HG03175 (cell line): ENCODE results near the gene RXFP3.
"Not testable (repeated sequence)": the region's sequence is repeated elsewhere in the genome, so short reads cannot be mapped to it uniquely, and the experiment has no call there.

ENCODE experiments used
- ATAC-seq: cut with Tn5 transposase; IDR thresholded peaks from one replicate; pipeline ENCODE4 v1.9.1; 2021; ENCODE audit warnings: mild to moderate bottlenecking, moderate library complexity; ENCODE audit not compliant: unreplicated experiment

Gene RXFP3

DNA sequence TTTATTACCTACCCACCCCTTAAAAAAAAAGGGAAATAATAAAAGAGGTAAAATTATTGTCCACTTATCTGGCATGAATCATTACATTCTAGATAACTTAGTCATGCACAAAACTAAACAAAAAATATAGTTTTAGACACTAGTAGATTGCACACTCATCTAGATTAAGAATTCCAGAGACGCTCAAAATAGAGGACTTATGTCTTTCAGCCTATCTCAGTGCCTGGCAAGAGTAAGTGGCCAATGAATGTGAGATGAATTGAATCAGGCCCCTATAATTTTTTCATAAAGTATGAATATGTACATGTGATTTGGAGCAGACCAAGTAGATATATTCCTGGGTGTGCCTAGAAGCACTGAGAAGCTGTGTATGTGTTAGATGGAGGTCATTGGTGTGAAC is 2.0 kb upstream of the RXFP3 start:
- peak; percentile 23 for ATAC-seq

DNA sequence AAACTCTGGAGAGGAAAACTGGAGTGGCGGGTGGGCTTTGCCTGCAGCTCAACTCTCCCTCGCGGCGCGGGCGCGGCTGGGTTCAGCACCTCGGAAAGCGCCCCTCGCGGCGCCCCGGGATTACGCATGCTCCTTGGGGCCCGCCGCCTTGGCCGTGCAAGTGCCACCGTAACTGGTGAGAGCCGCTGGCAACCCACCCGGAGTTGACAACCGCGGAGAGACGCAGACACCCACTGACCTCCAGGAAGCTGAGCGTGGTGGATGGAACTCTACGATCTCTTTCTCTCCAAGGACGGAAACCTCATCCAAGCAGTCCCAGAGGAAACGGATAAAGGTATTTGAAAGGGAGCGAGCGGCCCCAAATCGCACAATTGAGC is 194 bp upstream of the RXFP3 start:
- ATAC-seq: peak; percentile 52

DNA sequence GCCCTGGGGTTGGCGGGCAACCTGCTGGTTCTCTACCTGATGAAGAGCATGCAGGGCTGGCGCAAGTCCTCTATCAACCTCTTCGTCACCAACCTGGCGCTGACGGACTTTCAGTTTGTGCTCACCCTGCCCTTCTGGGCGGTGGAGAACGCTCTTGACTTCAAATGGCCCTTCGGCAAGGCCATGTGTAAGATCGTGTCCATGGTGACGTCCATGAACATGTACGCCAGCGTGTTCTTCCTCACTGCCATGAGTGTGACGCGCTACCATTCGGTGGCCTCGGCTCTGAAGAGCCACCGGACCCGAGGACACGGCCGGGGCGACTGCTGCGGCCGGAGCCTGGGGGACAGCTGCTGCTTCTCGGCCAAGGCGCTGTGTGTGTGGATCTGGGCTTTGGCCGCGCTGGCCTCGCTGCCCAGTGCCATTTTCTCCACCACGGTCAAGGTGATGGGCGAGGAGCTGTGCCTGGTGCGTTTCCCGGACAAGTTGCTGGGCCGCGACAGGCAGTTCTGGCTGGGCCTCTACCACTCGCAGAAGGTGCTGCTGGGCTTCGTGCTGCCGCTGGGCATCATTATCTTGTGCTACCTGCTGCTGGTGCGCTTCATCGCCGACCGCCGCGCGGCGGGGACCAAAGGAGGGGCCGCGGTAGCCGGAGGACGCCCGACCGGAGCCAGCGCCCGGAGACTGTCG is 976 bp downstream of the RXFP3 start:
- ATAC-seq: no peak

DNA sequence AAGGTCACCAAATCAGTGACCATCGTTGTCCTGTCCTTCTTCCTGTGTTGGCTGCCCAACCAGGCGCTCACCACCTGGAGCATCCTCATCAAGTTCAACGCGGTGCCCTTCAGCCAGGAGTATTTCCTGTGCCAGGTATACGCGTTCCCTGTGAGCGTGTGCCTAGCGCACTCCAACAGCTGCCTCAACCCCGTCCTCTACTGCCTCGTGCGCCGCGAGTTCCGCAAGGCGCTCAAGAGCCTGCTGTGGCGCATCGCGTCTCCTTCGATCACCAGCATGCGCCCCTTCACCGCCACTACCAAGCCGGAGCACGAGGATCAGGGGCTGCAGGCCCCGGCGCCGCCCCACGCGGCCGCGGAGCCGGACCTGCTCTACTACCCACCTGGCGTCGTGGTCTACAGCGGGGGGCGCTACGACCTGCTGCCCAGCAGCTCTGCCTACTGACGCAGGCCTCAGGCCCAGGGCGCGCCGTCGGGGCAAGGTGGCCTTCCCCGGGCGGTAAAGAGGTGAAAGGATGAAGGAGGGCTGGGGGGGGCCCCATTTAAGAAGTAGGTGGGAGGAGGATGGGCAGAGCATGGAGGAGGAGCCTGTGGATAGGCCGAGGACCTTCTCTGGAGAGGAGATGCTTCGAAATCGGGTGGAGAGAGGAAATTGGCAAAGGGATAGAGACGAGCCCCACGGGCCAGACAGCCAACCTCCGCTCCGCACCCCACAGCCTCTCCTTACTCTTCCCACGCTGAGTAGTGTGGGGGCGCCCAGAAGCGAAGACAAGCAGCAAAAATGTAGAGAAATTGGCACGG is 1.7 kb downstream of the RXFP3 start:
- no peak for ATAC-seq

DNA sequence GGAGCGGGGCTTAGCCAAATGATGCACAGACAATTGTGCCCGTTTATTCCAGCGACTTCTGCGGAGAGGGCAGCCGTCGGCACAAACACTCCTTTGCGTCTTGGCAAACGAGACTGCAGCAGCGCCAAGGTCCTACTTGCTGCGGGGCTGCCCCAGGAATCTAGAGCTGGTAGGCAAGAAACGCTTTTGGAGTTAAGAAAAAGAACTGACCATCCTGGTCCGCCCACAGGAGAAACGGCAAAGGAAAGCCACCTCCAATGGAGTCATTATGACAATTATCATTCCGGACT is 2.3 kb downstream of the RXFP3 start:
- ATAC-seq: no peak

DNA sequence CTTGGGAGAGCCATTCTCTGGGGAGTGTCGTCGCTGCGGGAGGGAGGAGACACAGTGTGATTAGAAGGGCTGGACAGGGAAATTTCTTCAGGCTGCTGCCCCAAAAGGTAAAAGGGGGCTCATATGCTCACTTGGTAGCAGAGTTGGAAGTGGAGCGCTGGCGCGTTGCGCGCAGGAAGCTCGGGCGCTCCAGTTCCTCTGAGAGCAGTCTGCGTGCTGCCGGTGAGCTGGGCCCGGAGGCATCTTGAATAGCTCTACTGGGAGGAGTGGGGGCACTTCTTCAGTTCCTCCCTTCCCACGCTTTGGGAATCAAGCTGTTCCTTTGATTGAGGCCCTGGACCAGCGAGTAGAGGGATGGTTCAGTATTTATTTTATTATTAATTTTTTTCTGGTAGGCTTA is 2.7 kb downstream of the RXFP3 start:
- no peak for ATAC-seq

DNA sequence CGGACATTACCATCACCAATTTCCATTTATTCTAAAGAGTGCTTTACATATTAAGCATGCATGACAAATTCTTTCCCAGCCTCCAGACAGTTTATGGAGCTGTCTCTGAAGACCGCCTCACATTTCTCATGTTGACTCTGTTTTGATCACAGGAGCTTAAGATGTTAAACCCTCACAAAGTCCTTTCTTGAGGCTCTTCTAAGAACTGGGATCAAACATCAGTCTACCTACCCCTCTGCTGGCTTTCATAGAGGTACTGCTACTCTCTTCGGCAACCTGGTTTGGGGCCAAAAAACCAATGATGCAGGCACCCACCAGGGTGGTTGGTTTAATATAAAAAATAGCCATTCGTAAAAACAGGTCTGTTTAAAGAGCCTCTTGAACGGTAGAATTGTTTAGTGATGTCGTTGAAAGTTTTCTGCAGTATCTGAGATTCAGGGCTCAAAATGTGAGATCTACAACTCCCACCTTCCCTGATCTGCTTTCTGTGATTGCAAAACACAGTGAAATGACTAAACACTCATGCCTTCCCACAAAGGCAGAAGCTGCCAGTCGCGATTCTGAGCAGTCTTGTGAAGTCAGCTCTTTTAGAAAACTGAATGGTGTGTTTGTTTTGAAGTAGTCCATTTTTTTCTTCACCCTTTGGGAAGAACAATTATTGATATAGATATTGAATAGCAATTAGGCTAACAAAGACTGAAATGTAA is 3.5 kb downstream of the RXFP3 start:
- no peak for ATAC-seq

DNA sequence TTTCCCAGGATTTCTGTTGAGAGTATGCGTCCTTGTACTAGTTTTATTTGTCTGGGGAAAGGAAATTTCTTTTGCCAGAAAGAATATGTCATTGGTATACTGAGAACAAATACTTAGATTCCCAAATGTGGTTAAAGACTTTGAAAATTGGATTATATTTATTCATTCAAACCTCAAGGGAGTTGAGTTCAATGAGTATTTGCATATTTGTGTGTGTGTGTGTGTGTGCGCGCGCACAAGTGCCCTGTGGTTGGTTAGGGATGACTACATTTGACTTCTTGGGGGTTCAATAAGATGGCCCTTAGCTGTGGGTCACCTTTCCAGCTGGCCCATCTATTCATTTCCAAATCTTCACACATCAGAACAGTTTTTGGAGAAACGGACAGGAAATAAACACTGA is 4.9 kb downstream of the RXFP3 start:
- ATAC-seq: no peak

DNA sequence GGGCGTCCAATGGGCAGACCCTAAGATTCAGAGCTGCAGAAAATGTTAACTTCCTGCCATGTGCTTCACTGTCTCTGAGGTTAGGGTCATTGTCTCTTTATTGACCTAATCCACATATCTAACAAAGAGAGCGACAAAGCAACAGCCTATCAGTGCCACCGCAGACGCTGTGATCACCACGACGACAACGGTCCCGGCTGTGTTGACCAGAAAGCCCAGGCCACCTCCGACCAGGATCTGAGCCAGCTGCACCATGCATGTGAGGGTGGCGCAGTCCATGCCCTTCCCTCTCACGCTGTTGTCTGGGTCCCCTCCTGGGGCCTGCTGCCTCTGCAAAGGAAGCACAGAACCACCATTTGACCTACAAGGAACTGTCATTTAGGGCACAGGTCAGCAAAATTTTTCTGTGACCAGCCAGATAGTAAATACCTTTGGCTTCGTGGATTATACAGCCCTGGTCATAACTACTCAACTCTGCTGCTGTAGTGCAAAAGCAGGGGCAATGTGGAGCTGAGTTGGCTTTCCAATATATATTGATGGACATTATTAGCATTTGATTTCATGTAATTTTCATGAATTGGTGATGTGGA is 8.5 kb downstream of the RXFP3 start:
- no peak for ATAC-seq

DNA sequence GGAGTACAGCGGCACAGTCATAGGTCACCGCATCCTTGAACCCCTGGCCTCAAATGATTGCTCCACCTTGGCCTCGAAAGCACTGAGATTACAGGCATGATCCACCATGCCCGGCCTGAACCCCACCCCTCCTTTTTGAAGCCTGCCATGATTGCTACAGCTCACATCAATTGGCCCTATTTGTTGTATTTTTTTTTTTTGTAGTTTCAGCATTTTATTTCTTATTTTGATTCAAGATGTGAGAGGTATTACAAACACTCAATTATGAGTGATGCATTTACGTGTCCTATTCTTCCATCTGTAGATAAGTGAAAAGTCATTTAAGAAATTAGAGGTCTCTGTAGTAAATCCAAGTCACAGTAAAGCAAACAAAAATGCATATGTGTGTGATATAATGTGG is 16.0 kb downstream of the RXFP3 start:
- ATAC-seq: not testable (repeated sequence)

DNA sequence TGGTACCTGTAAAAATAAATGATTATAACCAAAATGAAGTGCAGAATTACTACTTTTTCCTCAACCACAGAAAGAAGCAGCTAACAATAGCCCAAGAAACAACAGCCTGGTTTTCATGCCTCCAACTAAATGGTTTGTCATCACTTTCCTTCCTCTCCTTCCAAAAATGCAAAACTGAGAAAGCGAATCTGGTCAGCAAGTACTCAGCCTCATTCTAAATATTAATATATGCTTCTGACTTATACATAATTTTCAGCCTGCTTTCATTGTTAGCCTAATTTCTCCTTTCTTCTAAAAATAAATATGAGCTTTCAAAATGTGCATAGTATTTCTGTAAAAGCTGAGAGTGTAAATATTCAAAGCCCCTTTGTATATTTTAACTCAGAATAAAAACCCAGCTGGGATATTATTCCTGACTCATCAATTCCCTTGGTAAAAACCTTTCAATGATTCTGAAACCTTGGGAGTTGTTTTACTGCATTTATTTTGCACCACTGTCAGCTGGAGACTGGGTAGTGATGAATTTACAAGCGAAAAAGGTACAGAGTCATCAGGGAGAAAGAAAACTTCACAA is 21.5 kb downstream of the RXFP3 start:
- no peak for ATAC-seq

DNA sequence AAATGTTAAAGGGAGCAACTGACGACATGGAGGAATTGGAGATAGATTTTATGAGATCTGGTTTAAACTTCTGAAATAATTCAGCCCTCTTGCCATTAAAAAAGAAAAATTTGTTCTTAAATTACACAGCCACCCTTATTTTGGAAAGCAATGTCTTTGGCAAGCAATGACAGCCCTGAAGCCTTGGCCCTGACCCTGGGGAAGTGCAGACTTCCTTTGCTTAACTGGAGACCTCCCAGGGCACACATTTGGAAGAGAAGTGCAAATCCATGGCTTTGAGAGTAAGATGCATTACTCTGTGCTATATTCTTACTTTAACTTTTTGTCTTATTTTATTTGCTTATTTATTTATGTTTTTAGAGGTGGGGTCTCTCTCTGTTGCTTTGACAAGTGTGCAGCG is 22.0 kb downstream of the RXFP3 start:
- no peak for ATAC-seq

DNA sequence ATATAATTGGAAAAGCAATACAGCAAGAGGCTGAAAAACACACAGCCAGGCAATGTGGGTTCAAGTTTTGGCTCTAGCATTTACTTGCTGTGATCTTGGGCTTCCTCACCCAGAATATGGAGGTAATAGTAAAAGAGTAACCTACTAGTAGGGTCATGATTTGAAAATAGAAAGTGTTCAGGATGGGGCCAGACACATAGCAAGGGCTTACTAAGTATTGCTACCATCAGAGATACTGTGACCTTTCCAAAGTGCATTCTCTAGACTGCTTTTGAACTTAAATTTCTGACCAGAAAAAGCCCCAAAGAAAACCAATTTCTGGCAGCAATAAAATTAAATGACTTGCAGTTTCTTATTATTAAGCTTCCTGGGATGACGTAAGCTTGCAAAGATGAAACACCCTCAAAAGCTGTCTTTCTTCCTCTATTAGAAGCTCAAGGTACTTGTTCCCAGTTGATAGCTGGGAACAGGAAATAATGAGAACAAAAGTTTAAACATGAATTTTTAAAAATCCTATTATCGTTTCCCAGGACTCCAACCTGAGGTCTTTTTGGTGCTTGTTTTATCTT is 28.0 kb downstream of the RXFP3 start:
- no peak for ATAC-seq

DNA sequence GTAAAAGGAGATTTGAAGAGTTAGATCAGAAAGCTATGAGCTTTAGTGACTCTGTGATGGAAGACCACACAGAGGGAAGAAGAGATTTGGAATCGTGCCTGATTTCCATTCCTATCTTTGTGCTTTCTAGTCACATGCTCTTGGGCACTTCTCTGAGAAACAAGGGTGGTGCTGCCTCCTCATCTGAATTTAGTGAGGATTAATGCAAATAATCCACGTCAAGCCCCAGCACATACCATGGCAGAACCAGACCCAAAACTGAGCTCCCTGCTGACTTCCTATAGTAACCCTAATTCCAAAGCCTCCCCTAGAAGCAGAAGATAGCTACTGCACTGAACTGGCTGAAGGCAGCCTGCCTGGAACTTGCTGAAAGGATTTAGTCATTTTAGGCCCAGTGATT is 30.6 kb downstream of the RXFP3 start:
- no peak for ATAC-seq

DNA sequence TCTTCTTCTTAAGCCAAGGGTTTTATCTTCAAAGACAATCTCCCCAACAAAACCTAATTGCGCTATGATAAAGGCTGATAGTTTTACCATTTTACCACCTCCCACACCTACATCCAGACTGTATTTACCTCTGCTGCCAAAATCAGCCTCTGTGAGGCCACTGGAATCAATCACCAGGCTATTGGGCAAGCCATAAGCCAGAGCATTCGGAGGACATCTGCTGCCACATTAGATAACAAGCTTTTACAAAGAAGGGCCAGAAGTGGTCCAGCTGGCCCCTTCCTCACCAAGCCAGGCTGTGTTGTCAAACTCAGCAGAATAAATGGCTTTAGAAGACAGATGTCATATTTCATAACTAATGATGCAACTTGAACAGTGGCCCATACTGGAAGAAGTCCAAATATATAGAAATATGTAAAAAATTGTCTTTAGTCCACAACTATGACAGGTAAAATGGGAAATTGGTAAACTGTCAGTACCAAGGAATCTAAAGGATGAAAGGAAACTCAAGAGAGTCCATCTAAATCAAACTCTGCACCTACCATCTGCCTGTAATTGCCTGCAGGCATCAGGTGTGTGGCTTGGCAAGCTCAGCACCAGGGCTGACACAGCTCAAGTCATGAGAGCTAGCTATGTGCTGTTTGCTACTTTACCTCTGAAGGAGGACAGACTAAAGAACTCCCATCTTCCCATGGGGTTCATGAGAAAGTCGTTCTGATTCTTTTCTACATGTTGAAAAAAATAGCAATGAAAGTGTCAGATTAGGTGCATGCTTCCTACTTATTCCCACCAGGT is 32.2 kb downstream of the RXFP3 start:
- no peak for ATAC-seq

DNA sequence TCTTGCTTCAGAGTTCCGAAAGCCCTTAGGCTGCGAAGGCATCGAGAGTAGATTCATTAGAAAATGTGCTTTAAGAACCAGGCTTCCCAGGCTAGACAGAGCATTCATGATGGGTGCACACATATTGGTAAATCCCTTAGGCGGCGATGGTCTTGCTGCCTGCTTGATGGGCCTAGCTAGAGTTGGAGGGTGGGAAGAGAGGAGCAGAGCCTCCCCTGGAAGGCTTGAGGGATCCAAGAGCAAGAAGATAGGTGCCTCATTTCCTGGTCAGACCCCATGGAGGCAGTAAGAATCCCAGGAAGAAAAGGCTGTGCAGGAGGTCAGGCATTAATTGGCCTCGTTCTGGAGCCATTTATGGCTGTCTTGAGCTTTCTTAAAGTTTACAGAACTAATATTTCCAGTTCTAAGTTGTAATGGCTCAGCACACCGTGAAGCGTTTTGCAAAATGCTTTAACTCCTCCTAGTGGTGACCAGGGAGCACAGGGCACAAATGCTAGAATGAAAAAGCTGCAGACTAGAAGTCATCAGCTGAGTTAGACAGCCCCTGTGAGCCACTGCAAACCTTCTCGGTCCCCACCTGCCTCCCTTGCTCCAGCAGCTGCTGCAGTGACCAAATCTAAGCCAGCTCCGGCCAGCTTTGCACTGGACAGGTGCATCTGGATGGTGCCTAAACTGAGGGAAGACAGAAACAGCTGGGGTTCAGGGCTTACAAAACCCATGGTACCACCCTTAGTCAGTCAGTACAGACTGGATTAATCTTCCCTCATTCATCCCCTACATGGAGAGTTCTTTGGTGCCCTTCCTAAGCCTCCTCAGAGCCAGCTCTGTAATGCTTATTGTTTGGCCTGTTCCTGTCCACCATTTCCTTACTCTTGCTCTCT is 33.6 kb downstream of the RXFP3 start:
- peak; percentile 80 for ATAC-seq

DNA sequence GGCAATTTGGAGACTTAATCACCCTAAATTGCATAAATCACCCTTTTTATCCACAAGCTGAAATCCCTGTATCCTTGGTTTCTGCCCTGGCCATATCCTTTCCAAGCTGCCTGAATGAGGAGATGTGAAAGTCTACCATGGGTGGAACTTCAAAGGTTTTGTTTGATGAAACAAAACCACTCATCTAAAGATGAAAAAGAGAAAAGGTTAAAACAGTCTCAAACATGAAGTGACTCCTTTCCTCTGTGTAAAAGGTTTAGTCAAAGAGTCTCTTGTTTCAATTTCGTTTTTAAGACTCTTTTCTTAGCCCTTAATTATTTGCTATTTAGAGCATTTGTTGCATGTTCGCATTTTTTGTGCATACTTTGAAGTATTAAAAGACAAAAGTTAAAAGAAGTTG is 37.1 kb downstream of the RXFP3 start:
- ATAC-seq: no peak

DNA sequence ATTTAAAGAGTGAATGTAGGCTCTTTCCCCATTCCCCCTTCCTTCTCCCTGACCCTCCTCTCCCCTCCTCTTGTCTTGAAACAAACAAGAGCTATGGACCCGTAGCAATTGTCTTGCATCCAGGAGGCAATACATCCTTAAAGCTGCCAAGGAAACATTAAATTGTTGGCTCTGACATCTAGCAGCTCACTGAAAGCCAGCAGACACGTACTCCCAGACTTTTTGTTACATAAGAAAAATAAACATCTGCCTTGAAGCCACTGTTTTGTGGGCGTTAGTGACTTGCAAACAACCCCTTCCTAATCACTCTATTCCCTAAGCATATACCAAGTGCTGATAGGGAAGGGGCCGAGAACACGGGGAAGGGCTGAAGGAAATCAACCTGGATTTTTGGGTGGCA is 39.7 kb downstream of the RXFP3 start:
- ATAC-seq: no peak

DNA sequence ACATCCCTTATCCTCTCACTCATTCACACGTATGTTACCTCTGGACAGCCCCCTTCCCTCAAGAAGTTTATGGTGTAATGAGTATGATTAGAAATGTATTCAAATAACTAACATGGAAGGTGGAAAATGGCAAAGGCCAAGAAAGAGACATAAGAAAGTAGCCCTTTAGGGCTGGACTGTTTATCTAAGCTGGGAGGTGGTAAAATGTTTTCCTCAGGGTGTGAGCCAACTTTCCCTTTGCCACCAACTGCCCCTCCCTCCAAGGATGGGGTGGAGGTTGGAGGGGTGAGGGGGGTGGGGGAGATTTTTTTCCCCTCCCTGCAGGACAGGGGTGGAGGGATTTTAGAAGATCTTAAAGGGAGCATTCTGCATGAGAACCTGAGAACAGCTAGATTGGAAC is 40.1 kb downstream of the RXFP3 start:
- no peak for ATAC-seq
